Anterior cingulate cortex (tissue), 58 donors: ENCODE measurements around the gene KCNQ1.

Experiments
- DNase-seq, 58 donors: peaks; one replicate each; lab custom pipeline; 2025; lab: John Stamatoyannopoulos, UW

The KCNQ1 gene

GRCh38 chr11:2731130-2732125, 286.6 kb downstream of the KCNQ1 start:
- DNase-seq, result no peak

GRCh38 chr11:2732261-2732939, 287.6 kb downstream of the KCNQ1 start:
- peak in 47 of 58 donors; percentile 7 to 89 (median 61) for DNase-seq

GRCh38 chr11:2732940-2733628, 288.3 kb downstream of the KCNQ1 start:
- no peak for DNase-seq

- no peak for DNase-seq
Measured at GRCh38 chr11:2734181-2735052, 289.6 kb downstream of the KCNQ1 start.

- DNase-seq, result no peak
Measured at GRCh38 chr11:2735053-2735589, 290.3 kb downstream of the KCNQ1 start.

GRCh38 chr11:2736577-2737225, 291.9 kb downstream of the KCNQ1 start:
- no peak for DNase-seq

- no peak for DNase-seq
Measured at GRCh38 chr11:2737226-2737590, 292.4 kb downstream of the KCNQ1 start.

- no peak for DNase-seq
Measured at GRCh38 chr11:2737866-2738265, 293.1 kb downstream of the KCNQ1 start.

- no peak for DNase-seq
Measured at GRCh38 chr11:2738551-2739431, 294.0 kb downstream of the KCNQ1 start.

- DNase-seq, result no peak
Measured at GRCh38 chr11:2739531-2740274, 294.9 kb downstream of the KCNQ1 start.

GRCh38 chr11:2740275-2740940, 295.6 kb downstream of the KCNQ1 start:
- DNase-seq, result no peak

- DNase-seq, result no peak
Measured at GRCh38 chr11:2741006-2741376, 296.2 kb downstream of the KCNQ1 start.

GRCh38 chr11:2741377-2742131, 296.7 kb downstream of the KCNQ1 start:
- DNase-seq, result no peak

- no peak for DNase-seq
Measured at GRCh38 chr11:2742201-2742600, 297.4 kb downstream of the KCNQ1 start.

- DNase-seq, result no peak
Measured at GRCh38 chr11:2742611-2743426, 298.0 kb downstream of the KCNQ1 start.
